Measurements from ENCODE around the gene CCPG1.

- TF ChIP-seq ZNF70 (CRISPR knock-in tag; IDR thresholded peaks at IDR 0.05): no peak
- no peak for TF ChIP-seq ARNTL (CRISPR knock-in tag; IDR thresholded peaks at IDR 0.05; ENCODE audit: borderline replicate concordance, low read depth)
- no peak for TF ChIP-seq ZC3H10 (CRISPR knock-in tag; IDR thresholded peaks at IDR 0.05)
- no peak for TF ChIP-seq CREB5 (CRISPR knock-in tag; IDR thresholded peaks at IDR 0.05; ENCODE audit: low read depth)
These were observed 85.7 kb downstream of the CCPG1 start for GRCh38 chr15:55322467-55322866.
